Measurements from ENCODE around the gene ZNF23.

The ZNF23 gene

GRCh38 chr16:71484006-71484893, 22.2 kb upstream of the ZNF23 start:
- no peak for TF ChIP-seq CTCF (IDR thresholded peaks at IDR 0.05; ENCODE audit: low read length, missing control alignments)
- peak; percentile 97 for DNase-seq (ENCODE audit: low read depth)
- H3K4me3 ChIP-seq (replicated peaks; ENCODE audit: low read depth, low read length) = peak overlapping the region; percentile 81

- no peak overlapping the region for H3K4me3 ChIP-seq (replicated peaks; ENCODE audit: low read depth, low read length)
- no peak for DNase-seq (ENCODE audit: low read depth)
- TF ChIP-seq CTCF (IDR thresholded peaks at IDR 0.05; ENCODE audit: low read length, missing control alignments) = no peak
Observed at GRCh38 chr16:71482569-71482968, 20.5 kb upstream of the ZNF23 start.

- no peak for TF ChIP-seq CTCF (IDR thresholded peaks at IDR 0.05; ENCODE audit: low read length, missing control alignments)
- H3K4me3 ChIP-seq (replicated peaks; ENCODE audit: low read depth, low read length) = no peak overlapping the region
- DNase-seq (ENCODE audit: low read depth) = no peak
Observed at GRCh38 chr16:71480956-71481355, 18.9 kb upstream of the ZNF23 start.

GRCh38 chr16:71479420-71479819, 17.4 kb upstream of the ZNF23 start:
- DNase-seq (ENCODE audit: low read depth) = peak; percentile 53
- peak; percentile 70 for TF ChIP-seq CTCF (IDR thresholded peaks at IDR 0.05; ENCODE audit: low read length, missing control alignments)
- H3K4me3 ChIP-seq (replicated peaks; ENCODE audit: low read depth, low read length) = no peak overlapping the region

- DNase-seq (ENCODE audit: low read depth) = no peak
- H3K4me3 ChIP-seq (replicated peaks; ENCODE audit: low read depth, low read length) = no peak overlapping the region
- TF ChIP-seq CTCF (IDR thresholded peaks at IDR 0.05; ENCODE audit: low read length, missing control alignments) = no peak
Observed at GRCh38 chr16:71476457-71477124, 14.5 kb upstream of the ZNF23 start.

- no peak overlapping the region for H3K4me3 ChIP-seq (replicated peaks; ENCODE audit: low read depth, low read length)
- TF ChIP-seq CTCF (IDR thresholded peaks at IDR 0.05; ENCODE audit: low read length, missing control alignments) = no peak
Observed at GRCh38 chr16:71474864-71475263, 12.8 kb upstream of the ZNF23 start.

More at GRCh38 chr16:71474864-71475263, 12.8 kb upstream of the ZNF23 start:
- peak; percentile 63 for DNase-seq (ENCODE audit: low read depth)

All from fibroblast of pulmonary artery (primary cell).